ENCODE measurements around the gene REEP1.

The REEP1 gene

GRCh38 chr2:86284987-86285386 is 52.4 kb downstream of the REEP1 start:
- no peak overlapping the region for H3K4me3 ChIP-seq (ENCODE audit: low read depth, low read length)
- TF ChIP-seq CTCF (IDR thresholded peaks at IDR 0.05; ENCODE audit: low read depth, low read length), result no peak
- DNase-seq (ENCODE audit: low read depth, low spot score), result no peak
- in situ Hi-C loops (cut with HindIII; ENCODE audit: low sequenced_read_pairs), result no loop called here

GRCh38 chr2:86284401-86284841 is 53.0 kb downstream of the REEP1 start:
- DNase-seq (ENCODE audit: low read depth, low spot score), result no peak
- in situ Hi-C loops (cut with HindIII; ENCODE audit: low sequenced_read_pairs), result no loop called here
- no peak overlapping the region for H3K4me3 ChIP-seq (ENCODE audit: low read depth, low read length)
- no peak for TF ChIP-seq CTCF (IDR thresholded peaks at IDR 0.05; ENCODE audit: low read depth, low read length)

GRCh38 chr2:86283411-86284030 is 53.9 kb downstream of the REEP1 start:
- no peak overlapping the region for H3K4me3 ChIP-seq (ENCODE audit: low read depth, low read length)
- no peak for TF ChIP-seq CTCF (IDR thresholded peaks at IDR 0.05; ENCODE audit: low read depth, low read length)
- in situ Hi-C loops (cut with HindIII; ENCODE audit: low sequenced_read_pairs), result no loop called here
- peak; percentile 14 for DNase-seq (ENCODE audit: low read depth, low spot score)

- no peak for DNase-seq (ENCODE audit: low read depth, low spot score)
- no peak for TF ChIP-seq CTCF (IDR thresholded peaks at IDR 0.05; ENCODE audit: low read depth, low read length)
- in situ Hi-C loops (cut with HindIII; ENCODE audit: low sequenced_read_pairs), result no loop called here
- no peak overlapping the region for H3K4me3 ChIP-seq (ENCODE audit: low read depth, low read length)
Observed at GRCh38 chr2:86281066-86281700, 56.2 kb downstream of the REEP1 start.

- H3K4me3 ChIP-seq (ENCODE audit: low read depth, low read length), result no peak overlapping the region
- no peak for TF ChIP-seq CTCF (IDR thresholded peaks at IDR 0.05; ENCODE audit: low read depth, low read length)
- peak; percentile 79 for DNase-seq (ENCODE audit: low read depth, low spot score)
- in situ Hi-C loops (cut with HindIII; ENCODE audit: low sequenced_read_pairs), result no loop called here
Observed at GRCh38 chr2:86280191-86280667, 57.2 kb downstream of the REEP1 start.

- TF ChIP-seq CTCF (IDR thresholded peaks at IDR 0.05; ENCODE audit: low read depth, low read length), result no peak
- in situ Hi-C loops (cut with HindIII; ENCODE audit: low sequenced_read_pairs), result no loop called here
- no peak overlapping the region for H3K4me3 ChIP-seq (ENCODE audit: low read depth, low read length)
- DNase-seq (ENCODE audit: low read depth, low spot score), result no peak
Observed at GRCh38 chr2:86275962-86276361, 61.5 kb downstream of the REEP1 start.
